HEK293 (cell line): ENCODE data around the gene RHOD.

Experiments used
- BCL11A ChIP-seq: fragments of 450-650 bp; formaldehyde crosslinking; IDR thresholded peaks from 2 replicates; pipeline ENCODE4 v1.5.1; 2016; ENCODE audit warnings: low read depth, missing biosample characterization, missing genetic modification characterization
- KLF16 ChIP-seq: fragments of 450-650 bp; formaldehyde crosslinking; IDR thresholded peaks from 2 replicates; pipeline ENCODE4 v1.5.1; 2017; ENCODE audit warnings: missing biosample characterization, missing genetic modification characterization
- PATZ1 ChIP-seq: fragments of 450-650 bp; formaldehyde crosslinking; IDR thresholded peaks from 2 replicates; pipeline ENCODE4 v1.5.1; 2016; ENCODE audit warnings: missing biosample characterization, missing genetic modification characterization
- PRDM6 ChIP-seq: fragments of 450-650 bp; formaldehyde crosslinking; IDR thresholded peaks from 2 replicates; pipeline ENCODE4 v1.5.1; 2017; ENCODE audit warnings: missing biosample characterization, missing genetic modification characterization
- WT1 ChIP-seq: fragments of 450-650 bp; formaldehyde crosslinking; IDR thresholded peaks from 2 replicates; pipeline ENCODE4 v1.5.1; 2016; ENCODE audit warnings: missing biosample characterization, missing genetic modification characterization
- ZBTB21 ChIP-seq: fragments of 450-650 bp; formaldehyde crosslinking; IDR thresholded peaks from 2 replicates; pipeline ENCODE4 v1.5.1; 2017; ENCODE audit warnings: missing biosample characterization, missing genetic modification characterization
- ZFP69B ChIP-seq: fragments of 450-650 bp; formaldehyde crosslinking; IDR thresholded peaks from 2 replicates; pipeline ENCODE4 v1.5.1; 2016; ENCODE audit warnings: missing biosample characterization, missing genetic modification characterization
- ZIC2 ChIP-seq: fragments of 450-650 bp; formaldehyde crosslinking; IDR thresholded peaks from 2 replicates; pipeline ENCODE4 v1.5.1; 2016; ENCODE audit warnings: missing biosample characterization, missing genetic modification characterization
- ZNF132 ChIP-seq: fragments of 450-650 bp; formaldehyde crosslinking; IDR thresholded peaks from 2 replicates; pipeline ENCODE4 v1.5.1; 2017; ENCODE audit warnings: missing biosample characterization, missing genetic modification characterization, borderline replicate concordance
- ZNF148 ChIP-seq: fragments of 450-650 bp; formaldehyde crosslinking; IDR thresholded peaks from 2 replicates; pipeline ENCODE4 v1.5.0; 2017; ENCODE audit warnings: missing biosample characterization, missing genetic modification characterization, borderline replicate concordance
- ZNF155 ChIP-seq: fragments of 450-650 bp; formaldehyde crosslinking; IDR thresholded peaks from 2 replicates; pipeline ENCODE4 v1.5.1; 2016; ENCODE audit warnings: missing biosample characterization, missing genetic modification characterization
- ZNF157 ChIP-seq: fragments of 450-650 bp; formaldehyde crosslinking; IDR thresholded peaks from 2 replicates; pipeline ENCODE4 v1.5.1; 2016; ENCODE audit warnings: missing biosample characterization, missing genetic modification characterization
- ZNF18 ChIP-seq: fragments of 450-650 bp; formaldehyde crosslinking; IDR thresholded peaks from 2 replicates; pipeline ENCODE4 v1.5.1; 2016; ENCODE audit warnings: missing biosample characterization, missing genetic modification characterization
- ZNF214 ChIP-seq: fragments of 450-650 bp; formaldehyde crosslinking; IDR thresholded peaks from 2 replicates; pipeline ENCODE4 v1.5.1; 2017; ENCODE audit warnings: missing biosample characterization, mild to moderate bottlenecking, missing genetic modification characterization, borderline replicate concordance
- ZNF221 ChIP-seq: fragments of 450-650 bp; formaldehyde crosslinking; IDR thresholded peaks from 2 replicates; pipeline ENCODE4 v1.5.1; 2017; ENCODE audit warnings: missing biosample characterization, missing genetic modification characterization, borderline replicate concordance
- ZNF23 ChIP-seq: fragments of 450-650 bp; formaldehyde crosslinking; IDR thresholded peaks from 2 replicates; pipeline ENCODE4 v1.5.1; 2016; ENCODE audit warnings: missing biosample characterization, missing genetic modification characterization, borderline replicate concordance
- ZNF24 ChIP-seq: fragments of 450-650 bp; formaldehyde crosslinking; IDR thresholded peaks from 2 replicates; pipeline ENCODE4 v1.5.1; 2016; ENCODE audit warnings: missing biosample characterization, missing genetic modification characterization
- ZNF248 ChIP-seq: fragments of 450-650 bp; formaldehyde crosslinking; IDR thresholded peaks from 2 replicates; pipeline ENCODE4 v1.5.1; 2017; ENCODE audit warnings: missing biosample characterization, missing genetic modification characterization
- ZNF324 ChIP-seq: fragments of 450-650 bp; formaldehyde crosslinking; IDR thresholded peaks from 2 replicates; pipeline ENCODE4 v1.5.1; 2016; ENCODE audit warnings: missing biosample characterization, missing genetic modification characterization
- ZNF394 ChIP-seq: fragments of 450-650 bp; formaldehyde crosslinking; IDR thresholded peaks from 2 replicates; pipeline ENCODE4 v1.5.1; 2016; ENCODE audit warnings: missing biosample characterization, missing genetic modification characterization, mild to moderate bottlenecking, moderate library complexity, borderline replicate concordance
- ZNF501 ChIP-seq: fragments of 450-650 bp; formaldehyde crosslinking; IDR thresholded peaks from 2 replicates; pipeline ENCODE4 v1.5.1; 2016; ENCODE audit warnings: missing biosample characterization, missing genetic modification characterization
- ZNF544 ChIP-seq: fragments of 450-650 bp; formaldehyde crosslinking; IDR thresholded peaks from 2 replicates; pipeline ENCODE4 v1.5.0; 2017; ENCODE audit warnings: missing biosample characterization, missing genetic modification characterization
- ZNF549 ChIP-seq: fragments of 450-650 bp; IDR thresholded peaks from 2 replicates; pipeline ENCODE4 v1.5.1; 2018; ENCODE audit warnings: missing biosample characterization, missing genetic modification characterization, mild to moderate bottlenecking, inconsistent platforms, moderate library complexity
- ZNF654 ChIP-seq: fragments of 450-650 bp; formaldehyde crosslinking; IDR thresholded peaks from 2 replicates; pipeline ENCODE4 v1.5.1; 2016; ENCODE audit warnings: low read depth, missing biosample characterization, missing genetic modification characterization
- ZNF660 ChIP-seq: fragments of 450-650 bp; IDR thresholded peaks from 2 replicates; pipeline ENCODE4 v1.5.1; 2018; ENCODE audit warnings: missing biosample characterization, mild to moderate bottlenecking, missing genetic modification characterization
- ZNF692 ChIP-seq: fragments of 450-650 bp; formaldehyde crosslinking; IDR thresholded peaks from 2 replicates; pipeline ENCODE4 v1.5.1; 2016; ENCODE audit warnings: missing biosample characterization, missing genetic modification characterization
- ZNF704 ChIP-seq: fragments of 450-650 bp; formaldehyde crosslinking; IDR thresholded peaks from 2 replicates; pipeline ENCODE4 v1.5.1; 2016; ENCODE audit warnings: missing biosample characterization, missing genetic modification characterization
- ZNF837 ChIP-seq: fragments of 450-650 bp; formaldehyde crosslinking; IDR thresholded peaks from 2 replicates; pipeline ENCODE4 v1.5.1; 2016; ENCODE audit warnings: missing biosample characterization, missing genetic modification characterization
- ZXDB ChIP-seq: fragments of 450-650 bp; formaldehyde crosslinking; IDR thresholded peaks from 2 replicates; pipeline ENCODE4 v1.5.1; 2016; ENCODE audit warnings: missing biosample characterization, missing genetic modification characterization

RHOD gene

GRCh38 chr11:67054836-67055523 lies 1.7 kb upstream of the RHOD start (continued):
- TF ChIP-seq ZNF704 (tag by site-specific recombination) (no peak), ZXDB (tag by site-specific recombination) (peak; percentile 85), ZNF214 (tag by site-specific recombination) (no peak), PATZ1 (peak; percentile 90), ZNF148 (tag by site-specific recombination) (no peak), ZNF23 (tag by site-specific recombination) (no peak), ZNF221 (no peak), ZIC2 (tag by site-specific recombination) (no peak; the same call in 1 of the 2 replicates), ZNF324 (tag by site-specific recombination) (peak; percentile 87; the same call in 1 of the 2 replicates), PRDM6 (tag by site-specific recombination) (no peak; the same call in 1 of the 2 replicates), ZNF544 (tag by site-specific recombination) (no peak), ZBTB21 (tag by site-specific recombination) (no peak; the same call in 1 of the 2 replicates), ZNF692 (tag by site-specific recombination) (peak; percentile 98), ZFP69B (tag by site-specific recombination) (peak; percentile 96), ZNF132 (no peak), ZNF24 (tag by site-specific recombination) (peak; percentile 93), ZNF394 (tag by site-specific recombination) (peak; percentile 71), ZNF549 (no peak), WT1 (tag by site-specific recombination) (peak; percentile 72), ZNF18 (tag by site-specific recombination) (no peak), ZNF157 (tag by site-specific recombination) (no peak), ZNF248 (tag by site-specific recombination) (no peak), ZNF837 (no peak), ZNF660 (no peak), BCL11A (tag by site-specific recombination) (peak; percentile 59; the same call in 1 of the 2 replicates), ZNF654 (tag by site-specific recombination) (no peak), ZNF155 (tag by site-specific recombination) (no peak), KLF16 (tag by site-specific recombination) (peak; percentile 62; the same call in 1 of the 2 replicates), ZNF501 (tag by site-specific recombination) (peak; percentile 35; the same call in 1 of the 2 replicates)
